ENCODE results near the gene CDH6.

The CDH6 gene

GRCh38 chr5:31329715-31330114, 136.2 kb downstream of the CDH6 start:
- DNase-seq (ENCODE audit: low read depth): no peak

GRCh38 chr5:31332160-31332559, 138.7 kb downstream of the CDH6 start:
- no peak for DNase-seq (ENCODE audit: low read depth)

- no peak for DNase-seq (ENCODE audit: low read depth)
These were observed 140.0 kb downstream of the CDH6 start for GRCh38 chr5:31333475-31333874.

- no peak for DNase-seq (ENCODE audit: low read depth)
These were observed 140.8 kb downstream of the CDH6 start for GRCh38 chr5:31334061-31334860.

- no peak for DNase-seq (ENCODE audit: low read depth)
These were observed 142.0 kb downstream of the CDH6 start for GRCh38 chr5:31335456-31335855.

- no peak for DNase-seq (ENCODE audit: low read depth)
These were observed 150.5 kb downstream of the CDH6 start for GRCh38 chr5:31343946-31344345.

GRCh38 chr5:31346896-31347551, 153.5 kb downstream of the CDH6 start:
- no peak for DNase-seq (ENCODE audit: low read depth)

DNA sequence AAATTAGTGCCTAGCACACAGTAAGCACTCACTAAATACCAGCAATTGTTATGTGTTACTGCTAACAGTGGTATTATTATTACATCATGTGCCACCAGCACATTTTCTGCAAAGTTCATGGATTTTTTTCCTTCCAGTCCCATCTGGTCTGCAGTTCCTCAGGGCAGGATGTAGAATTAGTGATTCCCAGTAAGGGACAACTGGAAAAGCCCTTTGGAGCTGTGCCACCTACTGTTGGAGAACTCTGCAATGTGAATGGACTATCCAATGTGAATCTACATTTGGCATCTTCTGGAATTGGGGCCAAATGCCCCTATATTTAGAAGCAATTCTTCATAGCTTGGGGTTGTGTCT, 154.0 kb downstream of the CDH6 start:
- DNase-seq (ENCODE audit: low read depth): no peak

DNA sequence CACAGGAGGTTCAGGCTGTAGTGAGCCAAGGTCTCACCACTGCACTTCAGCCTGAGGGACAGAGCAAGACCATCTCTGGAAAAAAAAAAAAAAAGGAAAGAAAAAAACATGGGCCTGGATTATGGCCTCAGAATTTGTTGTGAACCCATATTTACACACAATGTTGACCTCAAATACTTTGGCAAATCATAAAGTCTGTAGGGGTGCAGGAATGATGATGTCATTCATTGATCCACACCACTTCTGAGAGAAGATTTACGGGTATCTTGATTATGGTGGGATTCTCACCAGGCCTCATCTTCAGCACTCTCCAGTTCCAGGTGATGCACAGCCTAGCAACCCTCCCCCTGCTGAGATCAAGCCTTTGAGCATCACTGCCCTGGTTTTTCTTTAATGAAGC, 156.9 kb downstream of the CDH6 start:
- no peak for DNase-seq (ENCODE audit: low read depth)

GRCh38 chr5:31355337-31355736, 161.9 kb downstream of the CDH6 start:
- peak; percentile 9 for DNase-seq (ENCODE audit: low read depth)

GRCh38 chr5:31357038-31357437, 163.6 kb downstream of the CDH6 start:
- no peak for DNase-seq (ENCODE audit: low read depth)

- peak; percentile 9 for DNase-seq (ENCODE audit: low read depth)
These were observed 166.4 kb downstream of the CDH6 start for GRCh38 chr5:31359839-31360238.

- peak; percentile 93 for DNase-seq (ENCODE audit: low read depth)
These were observed 167.7 kb downstream of the CDH6 start for GRCh38 chr5:31361234-31361633.

DNA sequence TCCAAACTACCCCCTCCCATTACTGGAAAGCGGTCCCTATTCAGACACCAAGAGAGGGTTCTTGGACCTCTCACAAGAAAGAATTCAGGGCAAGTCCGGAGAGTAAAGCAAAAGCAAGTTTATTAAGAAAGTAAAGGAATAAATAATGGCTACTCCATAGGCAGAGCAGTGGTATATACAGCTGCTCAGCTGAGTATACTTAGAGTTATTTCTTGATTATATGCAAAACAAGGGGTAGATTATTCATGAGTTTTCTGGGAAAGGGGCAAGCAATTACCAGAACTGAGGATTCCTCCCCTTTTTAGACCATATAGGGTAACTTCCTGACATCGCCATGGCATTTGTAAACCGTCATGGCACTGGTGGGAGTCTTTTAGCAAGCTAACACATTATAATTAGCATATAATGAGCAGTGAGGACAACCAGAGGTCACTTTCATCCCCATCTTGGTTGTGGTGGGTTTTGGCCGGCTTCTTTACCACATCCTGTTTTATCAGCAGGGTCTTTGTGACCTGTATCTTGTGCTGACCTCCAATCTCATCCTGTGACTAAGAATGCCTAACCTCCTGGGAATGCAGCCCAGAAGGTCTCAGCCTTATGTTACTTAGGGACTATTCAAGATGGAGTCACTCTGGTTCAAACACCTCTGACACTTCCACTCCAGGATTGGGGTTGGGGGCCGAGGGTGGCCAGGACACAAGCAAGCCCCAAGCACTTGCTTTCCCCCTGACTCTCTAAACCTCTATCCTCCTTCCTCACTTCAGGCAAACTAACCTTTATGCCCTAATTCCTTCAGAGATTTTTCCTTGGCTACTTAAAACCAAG, 168.4 kb downstream of the CDH6 start:
- peak; percentile 22 for DNase-seq (ENCODE audit: low read depth)

DNA sequence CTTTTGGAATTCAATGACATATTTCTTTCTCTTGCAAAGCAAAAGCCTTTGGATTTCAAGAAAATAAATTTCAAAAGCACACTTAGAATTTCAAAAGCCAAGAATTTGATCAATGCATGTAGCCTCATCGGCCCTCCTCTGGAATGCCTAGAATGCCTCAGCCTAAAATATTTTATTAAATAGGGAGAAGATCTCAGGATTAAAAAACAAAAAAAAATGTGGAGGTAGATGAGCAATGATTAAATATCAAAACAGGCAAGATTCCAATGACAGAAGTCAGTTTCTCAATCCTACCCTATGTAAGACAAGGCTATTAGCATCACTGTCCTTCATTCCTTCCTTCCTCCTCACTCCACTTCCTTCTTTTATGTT, 169.0 kb downstream of the CDH6 start:
- peak; percentile 37 for DNase-seq (ENCODE audit: low read depth)

DNA sequence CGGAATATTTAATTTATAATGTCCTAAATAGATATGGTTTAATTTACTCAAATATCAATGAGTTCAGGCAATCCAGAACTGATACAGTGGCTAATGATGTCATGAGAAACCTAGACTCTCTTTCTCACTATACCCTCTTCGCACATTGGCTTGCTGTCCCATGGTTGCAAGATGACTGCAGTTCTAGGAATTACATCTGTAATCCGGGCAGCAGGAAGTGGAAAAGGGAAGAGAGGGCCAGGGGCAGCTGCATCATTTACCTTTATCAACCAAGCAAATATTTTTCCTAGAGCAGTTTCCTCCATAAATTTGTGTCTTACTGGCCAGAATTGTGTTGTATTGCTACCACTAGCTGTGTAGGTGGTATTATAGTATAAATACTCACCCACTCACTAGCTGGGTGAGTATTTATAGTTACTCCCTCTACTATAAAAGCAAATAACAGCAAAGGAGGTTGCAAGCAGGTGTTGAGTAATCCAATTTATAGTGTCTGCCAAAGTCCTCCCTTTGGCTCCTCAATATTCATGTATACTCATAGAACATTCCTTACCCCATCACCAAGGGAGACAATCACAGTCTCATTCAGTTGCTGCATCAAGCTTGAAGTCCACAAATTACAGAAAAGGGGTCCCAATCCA, 169.6 kb downstream of the CDH6 start:
- peak; percentile 64 for DNase-seq (ENCODE audit: low read depth)

DNA sequence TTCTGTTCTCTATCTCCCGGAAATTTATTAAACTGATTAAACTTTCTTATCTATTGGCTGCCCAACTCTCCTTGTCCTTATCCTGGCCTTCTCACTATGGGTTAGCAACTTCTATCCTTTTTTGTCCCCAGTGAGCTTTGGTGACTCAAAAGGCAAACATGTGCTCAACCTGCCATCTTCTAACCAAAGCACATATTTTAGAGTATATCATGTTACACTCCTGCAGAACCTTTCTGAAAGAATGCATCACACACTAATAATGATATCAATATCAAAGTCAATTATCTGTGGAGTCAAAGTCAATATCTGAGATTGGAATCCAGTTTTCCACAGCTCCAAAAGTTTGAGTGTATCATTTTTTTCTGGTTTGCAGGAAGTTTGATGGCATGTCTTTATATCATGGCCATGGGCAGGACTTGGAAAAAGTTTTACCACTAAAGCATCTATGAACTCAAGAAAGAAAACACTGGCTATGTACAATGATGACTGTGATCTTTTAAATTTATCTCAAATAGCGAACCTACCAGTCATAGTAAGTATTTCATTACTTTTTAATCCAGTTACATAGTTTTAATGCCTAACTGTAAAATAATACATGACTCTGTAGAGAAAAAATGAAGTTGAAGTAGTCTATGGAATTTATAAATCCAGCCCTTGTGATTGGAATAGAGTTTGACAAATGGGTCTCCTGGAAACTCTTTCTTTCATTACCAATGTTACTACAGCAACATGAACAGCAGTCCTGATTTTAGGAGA, 171.6 kb downstream of the CDH6 start:
- DNase-seq (ENCODE audit: low read depth): peak; percentile 67

DNA sequence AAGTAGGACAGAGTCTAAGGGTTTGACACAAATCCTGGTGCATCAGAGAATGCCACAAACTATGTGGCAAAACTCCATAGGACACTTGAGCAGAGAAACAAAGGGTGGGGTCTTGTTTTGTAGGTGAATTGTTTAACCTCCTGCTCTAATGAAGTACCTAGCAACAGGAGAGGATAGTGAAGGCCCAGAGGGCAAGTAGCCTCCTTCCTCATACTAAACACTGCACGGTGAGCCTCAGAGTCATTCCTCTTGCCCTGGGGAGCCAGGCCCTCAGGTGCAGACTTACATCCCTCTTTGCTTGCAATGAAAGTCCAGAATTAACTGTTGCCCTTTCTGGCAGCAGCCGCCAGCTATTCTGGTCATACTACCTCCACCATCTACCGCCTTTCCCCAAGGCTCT, 172.3 kb downstream of the CDH6 start:
- DNase-seq (ENCODE audit: low read depth): no peak

DNA sequence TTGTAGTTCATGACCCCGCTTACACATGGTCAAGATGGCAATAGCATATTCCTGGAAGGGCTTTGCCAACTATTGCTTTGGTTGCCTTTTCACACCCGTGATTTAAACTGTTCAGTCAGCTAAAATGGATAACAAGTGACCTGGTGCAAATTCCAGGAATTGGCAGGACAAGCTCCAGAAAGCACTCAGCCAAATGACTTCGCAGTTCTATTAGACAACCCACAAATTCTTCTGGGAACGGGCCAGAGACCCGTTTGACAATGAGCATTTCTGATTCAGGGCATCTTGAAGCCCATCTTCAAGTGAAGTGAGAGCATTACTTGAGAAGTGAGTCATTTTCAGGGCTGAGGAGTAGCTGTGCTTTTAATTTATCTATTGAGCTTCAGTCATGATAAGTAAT, 173.5 kb downstream of the CDH6 start:
- no peak for DNase-seq (ENCODE audit: low read depth)

DNA sequence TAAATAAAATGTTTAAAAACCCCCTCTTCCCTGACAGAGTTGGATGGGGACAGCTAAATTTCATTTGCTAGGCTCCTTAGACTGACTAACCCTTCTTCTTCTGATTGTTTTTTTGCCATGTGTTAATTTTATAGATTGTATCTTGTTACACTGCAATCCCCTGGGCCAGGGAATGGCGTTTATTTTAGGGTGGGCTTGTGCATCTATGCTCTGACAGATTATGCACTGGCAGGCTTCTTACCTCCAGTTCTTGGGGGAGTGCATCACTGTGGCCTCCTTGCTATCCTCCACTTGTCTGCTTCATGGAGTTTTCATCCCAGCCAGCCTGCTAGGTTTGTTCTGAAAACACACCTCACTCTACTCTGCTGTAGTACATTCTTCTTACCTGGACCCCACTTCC, 178.6 kb downstream of the CDH6 start:
- DNase-seq (ENCODE audit: low read depth): no peak

- DNase-seq (ENCODE audit: low read depth): no peak
These were observed 182.7 kb downstream of the CDH6 start for GRCh38 chr5:31375999-31376720.
